CD4-positive, alpha-beta T cell treated with Interleukin-6 for 4 hours (primary cell): ENCODE data around the gene ACOT7.

Source experiments
- DNase-seq: peaks from one replicate; pipeline ENCODE4 v3.0.0-alpha.2; 2020; ENCODE audit warnings: mixed read lengths

ACOT7 gene

GRCh38 chr1:6262555-6263420, 130.8 kb downstream of the ACOT7 start:
- no peak for DNase-seq

- no peak for DNase-seq
Measured at GRCh38 chr1:6261615-6261995, 132.0 kb downstream of the ACOT7 start.

GRCh38 chr1:6260961-6261614, 132.5 kb downstream of the ACOT7 start, which contains the start of gene GPR153:
GPR153 (minus strand) TSS chr1:6261098; CDS start chr1:6254905, 6,193 bp downstream.
- DNase-seq, result peak; percentile 67

GRCh38 chr1:6260433-6260934, 133.1 kb downstream of the ACOT7 start:
- DNase-seq, result peak; percentile 31

- DNase-seq, result peak; percentile 83
Measured at GRCh38 chr1:6259491-6260362, 133.8 kb downstream of the ACOT7 start.

GRCh38 chr1:6258675-6259074, 134.9 kb downstream of the ACOT7 start:
- DNase-seq, result no peak

- no peak for DNase-seq
Measured at GRCh38 chr1:6257541-6258069, 136.0 kb downstream of the ACOT7 start.

- no peak for DNase-seq
Measured at GRCh38 chr1:6256645-6257044, 136.9 kb downstream of the ACOT7 start.

- DNase-seq, result no peak
Measured at GRCh38 chr1:6254691-6255090, 138.9 kb downstream of the ACOT7 start.

- no peak for DNase-seq
Measured at GRCh38 chr1:6253380-6253779, 140.2 kb downstream of the ACOT7 start.

- DNase-seq, result no peak
Measured at GRCh38 chr1:6252374-6252710, 141.2 kb downstream of the ACOT7 start.

- DNase-seq, result no peak
Measured at GRCh38 chr1:6251681-6252373, 141.7 kb downstream of the ACOT7 start.

GRCh38 chr1:6251233-6251632, 142.3 kb downstream of the ACOT7 start:
- no peak for DNase-seq

- no peak for DNase-seq
Measured at GRCh38 chr1:6249739-6250689, 143.6 kb downstream of the ACOT7 start.

GRCh38 chr1:6248932-6249738, 144.4 kb downstream of the ACOT7 start:
- no peak for DNase-seq

- no peak for DNase-seq
Measured at GRCh38 chr1:6248161-6248776, 145.3 kb downstream of the ACOT7 start.

GRCh38 chr1:6247651-6248050, 145.9 kb downstream of the ACOT7 start:
- DNase-seq, result no peak

GRCh38 chr1:6246497-6247467, 146.8 kb downstream of the ACOT7 start:
- peak; percentile 85 for DNase-seq
